ENCODE measurements around the gene ITGA2B. TPM values are rescaled to one million over a fixed set of nuclear protein-coding genes. Genes with fewer than 3 reads are reported as not detected.
A peak's percentile ranks its signal among the peaks of the same experiment; 100 is the strongest.

Gene ITGA2B
- total and polyA plus RNA-seq, 2 of the 13 experiments (the other 11 are each of a cell fraction or from before 2014, with no cell fraction given) = 0.38 to 1.1 TPM

DNA sequence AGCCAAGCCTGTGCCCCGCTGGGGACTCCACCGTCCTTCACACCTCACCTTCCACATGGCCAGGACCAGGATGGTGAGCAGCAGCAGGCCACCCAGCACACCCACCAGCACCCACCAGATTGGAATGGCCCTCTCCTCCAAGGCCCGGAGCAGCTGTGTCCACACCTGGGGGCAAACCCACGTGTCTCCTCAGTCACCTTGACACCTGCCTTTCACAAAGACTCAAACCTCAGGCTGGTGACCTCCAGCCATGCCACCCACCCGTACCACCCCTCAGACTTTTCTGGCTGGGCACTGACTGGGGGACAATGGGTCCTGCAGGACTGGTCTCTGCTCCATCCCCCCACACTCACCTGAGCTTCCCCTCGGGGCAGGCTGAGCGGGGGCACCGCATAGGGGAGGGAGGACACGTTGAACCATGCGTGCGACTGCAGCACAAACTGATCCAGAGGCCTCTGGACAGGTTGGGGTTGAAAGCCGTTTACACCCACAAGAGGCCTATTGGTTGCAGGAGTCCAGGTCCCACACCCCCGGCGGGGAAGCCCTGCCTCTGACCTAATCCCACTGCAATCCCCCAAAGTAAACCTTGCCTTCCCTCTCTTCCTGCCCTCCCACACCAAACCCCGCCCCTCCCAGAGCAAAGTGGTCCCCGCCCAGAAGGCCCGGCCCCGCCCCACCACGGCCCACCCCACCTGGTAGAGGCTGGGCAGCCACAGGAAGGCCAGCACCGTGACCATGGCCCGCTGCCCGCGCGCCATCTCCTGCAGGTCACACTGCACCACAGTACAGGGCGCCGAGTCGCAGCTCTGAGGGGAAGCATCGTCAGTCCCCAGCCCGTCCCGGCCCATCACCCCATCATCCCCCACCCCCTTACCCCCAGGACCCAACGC is 14.9 kb downstream of the ITGA2B start (continued):
- no peak for TF ChIP-seq BCLAF1 (IDR thresholded peaks at IDR 0.05)
- TF ChIP-seq GTF3A (CRISPR knock-in tag; conservative IDR thresholded peaks at IDR 0.05) = no peak
- TF ChIP-seq BORCS8-MEF2B (CRISPR knock-in tag; IDR thresholded peaks at IDR 0.05) = peak; percentile 90
- 0 out of 2 replicates have a peak, but pooled peaks have one; percentile 45 for TF ChIP-seq ZNF510 (CRISPR knock-in tag; IDR thresholded peaks at IDR 0.05; ENCODE audit: low read depth)
- TF ChIP-seq ZNF770 (CRISPR knock-in tag; IDR thresholded peaks at IDR 0.05) = no peak
- no peak for TF ChIP-seq ZZZ3 (CRISPR knock-in tag; IDR thresholded peaks at IDR 0.05; ENCODE audit: borderline replicate concordance)
- TF ChIP-seq USF2 (IDR thresholded peaks at IDR 0.05; ENCODE audit: low read depth, low read length) = no peak
- TF ChIP-seq USF2 (CRISPR knock-in tag; IDR thresholded peaks at IDR 0.05; ENCODE audit: borderline replicate concordance) = no peak
- no peak for TF ChIP-seq TCF7 (IDR thresholded peaks at IDR 0.05; ENCODE audit: low read depth)
- peak; percentile 74; the same call in 1 of the 2 replicates for TF ChIP-seq ZNF724P (CRISPR knock-in tag; IDR thresholded peaks at IDR 0.05; ENCODE audit: borderline replicate concordance)
- no peak for TF ChIP-seq ZFP36 (IDR thresholded peaks at IDR 0.05; ENCODE audit: borderline replicate concordance, low read depth, low read length, partially characterized antibody)
- no peak; the same call in 1 of the 2 replicates for TF ChIP-seq ZKSCAN8 (CRISPR knock-in tag; IDR thresholded peaks at IDR 0.05; ENCODE audit: borderline replicate concordance)
- TF ChIP-seq CHCHD3 (CRISPR knock-in tag; IDR thresholded peaks at IDR 0.05) = no peak
- TF ChIP-seq EHMT2 (IDR thresholded peaks at IDR 0.05; ENCODE audit: borderline replicate concordance, low read depth, low read length) = no peak
- TF ChIP-seq ATAD3A (CRISPR knock-in tag; IDR thresholded peaks at IDR 0.05) = no peak
- peak; percentile 55; the same call in 1 of the 2 replicates for TF ChIP-seq TAF1 (CRISPR knock-in tag; IDR thresholded peaks at IDR 0.05)
- TF ChIP-seq FOSL2 (CRISPR knock-in tag; IDR thresholded peaks at IDR 0.05) = peak; percentile 35
- TF ChIP-seq, protein P1, sequence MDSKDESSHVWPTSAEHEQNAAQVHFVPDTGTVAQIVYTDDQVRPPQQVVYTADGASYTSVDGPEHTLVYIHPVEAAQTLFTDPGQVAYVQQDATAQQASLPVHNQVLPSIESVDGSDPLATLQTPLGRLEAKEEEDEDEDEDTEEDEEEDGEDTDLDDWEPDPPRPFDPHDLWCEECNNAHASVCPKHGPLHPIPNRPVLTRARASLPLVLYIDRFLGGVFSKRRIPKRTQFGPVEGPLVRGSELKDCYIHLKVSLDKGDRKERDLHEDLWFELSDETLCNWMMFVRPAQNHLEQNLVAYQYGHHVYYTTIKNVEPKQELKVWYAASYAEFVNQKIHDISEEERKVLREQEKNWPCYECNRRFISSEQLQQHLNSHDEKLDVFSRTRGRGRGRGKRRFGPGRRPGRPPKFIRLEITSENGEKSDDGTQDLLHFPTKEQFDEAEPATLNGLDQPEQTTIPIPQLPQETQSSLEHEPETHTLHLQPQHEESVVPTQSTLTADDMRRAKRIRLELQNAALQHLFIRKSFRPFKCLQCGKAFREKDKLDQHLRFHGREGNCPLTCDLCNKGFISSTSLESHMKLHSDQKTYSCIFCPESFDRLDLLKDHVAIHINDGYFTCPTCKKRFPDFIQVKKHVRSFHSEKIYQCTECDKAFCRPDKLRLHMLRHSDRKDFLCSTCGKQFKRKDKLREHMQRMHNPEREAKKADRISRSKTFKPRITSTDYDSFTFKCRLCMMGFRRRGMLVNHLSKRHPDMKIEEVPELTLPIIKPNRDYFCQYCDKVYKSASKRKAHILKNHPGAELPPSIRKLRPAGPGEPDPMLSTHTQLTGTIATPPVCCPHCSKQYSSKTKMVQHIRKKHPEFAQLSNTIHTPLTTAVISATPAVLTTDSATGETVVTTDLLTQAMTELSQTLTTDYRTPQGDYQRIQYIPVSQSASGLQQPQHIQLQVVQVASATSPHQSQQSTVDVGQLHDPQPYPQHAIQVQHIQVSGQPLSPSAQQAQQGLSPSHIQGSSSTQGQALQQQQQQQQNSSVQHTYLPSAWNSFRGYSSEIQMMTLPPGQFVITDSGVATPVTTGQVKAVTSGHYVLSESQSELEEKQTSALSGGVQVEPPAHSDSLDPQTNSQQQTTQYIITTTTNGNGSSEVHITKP (CRISPR knock-in tag; IDR thresholded peaks at IDR 0.05; ENCODE audit: low read depth) = no peak
